HEK293 (cell line): ENCODE data around the gene ANTXR1.

Source experiments
- CTCF ChIP-seq: fragments of 450-650 bp; formaldehyde crosslinking; IDR thresholded peaks from 2 replicates; pipeline ENCODE4 v1.5.1; 2016; ENCODE audit warnings: missing biosample characterization, missing genetic modification characterization
- FEZF1 ChIP-seq: fragments of 450-650 bp; formaldehyde crosslinking; IDR thresholded peaks from 2 replicates; pipeline ENCODE4 v1.5.1; 2016; ENCODE audit warnings: missing biosample characterization, missing genetic modification characterization
- MZF1 ChIP-seq: fragments of 450-650 bp; formaldehyde crosslinking; IDR thresholded peaks from 2 replicates; pipeline ENCODE4 v1.5.1; 2017; ENCODE audit warnings: missing biosample characterization, missing genetic modification characterization, borderline replicate concordance
- REPIN1 ChIP-seq: fragments of 450-650 bp; formaldehyde crosslinking; IDR thresholded peaks from 2 replicates; pipeline ENCODE4 v1.5.1; 2017; ENCODE audit warnings: missing biosample characterization, missing genetic modification characterization, low read depth
- REST ChIP-seq: fragments of 450-650 bp; formaldehyde crosslinking; IDR thresholded peaks from 2 replicates; pipeline ENCODE4 v1.5.1; 2016; ENCODE audit warnings: missing biosample characterization, missing genetic modification characterization
- YY1 ChIP-seq: fragments of 450-650 bp; formaldehyde crosslinking; IDR thresholded peaks from 2 replicates; pipeline ENCODE4 v1.5.1; 2018; ENCODE audit warnings: missing biosample characterization, missing genetic modification characterization
- ZNF146 ChIP-seq: fragments of 450-650 bp; formaldehyde crosslinking; IDR thresholded peaks from 2 replicates; pipeline ENCODE4 v1.5.1; 2016; ENCODE audit warnings: missing biosample characterization, missing genetic modification characterization
- ZSCAN16 ChIP-seq: fragments of 450-650 bp; formaldehyde crosslinking; IDR thresholded peaks from 2 replicates; pipeline ENCODE4 v1.5.1; 2016; ENCODE audit warnings: missing biosample characterization, missing genetic modification characterization
- ZSCAN18 ChIP-seq: fragments of 450-650 bp; formaldehyde crosslinking; IDR thresholded peaks from 2 replicates; pipeline ENCODE4 v1.5.1; 2016; ENCODE audit warnings: missing biosample characterization, missing genetic modification characterization
- TF ChIP-seq, protein P1 (sequence below): fragments of 450-650 bp; formaldehyde crosslinking; optimal IDR thresholded peaks from 2 replicates; pipeline ENCODE3; 2016; ENCODE audit warnings: missing biosample characterization, mild to moderate bottlenecking, missing genetic modification characterization
- TF ChIP-seq, protein P2 (sequence below): fragments of 450-650 bp; formaldehyde crosslinking; IDR thresholded peaks from 2 replicates; pipeline ENCODE4 v1.5.1; 2016; ENCODE audit warnings: missing biosample characterization, missing genetic modification characterization

DNA sequence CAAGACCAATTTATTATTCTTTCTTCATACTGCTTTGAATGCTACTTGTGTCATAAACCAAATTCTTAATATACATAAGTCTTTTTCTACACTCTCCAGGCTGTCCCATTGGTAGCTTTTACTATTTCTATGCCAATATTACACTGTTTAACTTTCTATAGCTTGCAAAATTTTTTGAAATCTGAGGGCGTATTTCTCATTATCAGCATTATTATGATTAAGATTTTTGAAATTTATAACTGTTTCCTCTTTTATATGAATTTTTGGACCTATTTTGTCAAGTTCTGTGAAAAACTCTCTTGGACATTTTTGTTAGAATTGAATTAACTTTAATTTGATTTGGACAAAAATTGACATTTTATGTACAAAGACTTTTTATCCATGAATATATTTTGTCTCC is 275.4 kb downstream of the ANTXR1 start:
- TF ChIP-seq ZSCAN18 (tag by site-specific recombination), result no peak
- no peak for TF ChIP-seq YY1 (tag by site-specific recombination)
- TF ChIP-seq CTCF (tag by site-specific recombination), result no peak
- TF ChIP-seq MZF1 (tag by site-specific recombination), result no peak
- no peak for TF ChIP-seq ZNF146 (tag by site-specific recombination)
- TF ChIP-seq ZSCAN16, result no peak
- TF ChIP-seq, protein P1, sequence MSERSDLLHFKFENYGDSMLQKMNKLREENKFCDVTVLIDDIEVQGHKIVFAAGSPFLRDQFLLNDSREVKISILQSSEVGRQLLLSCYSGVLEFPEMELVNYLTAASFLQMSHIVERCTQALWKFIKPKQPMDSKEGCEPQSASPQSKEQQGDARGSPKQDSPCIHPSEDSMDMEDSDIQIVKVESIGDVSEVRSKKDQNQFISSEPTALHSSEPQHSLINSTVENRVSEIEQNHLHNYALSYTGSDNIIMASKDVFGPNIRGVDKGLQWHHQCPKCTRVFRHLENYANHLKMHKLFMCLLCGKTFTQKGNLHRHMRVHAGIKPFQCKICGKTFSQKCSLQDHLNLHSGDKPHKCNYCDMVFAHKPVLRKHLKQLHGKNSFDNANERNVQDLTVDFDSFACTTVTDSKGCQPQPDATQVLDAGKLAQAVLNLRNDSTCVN (tag by site-specific recombination), result no peak
- TF ChIP-seq, protein P2, sequence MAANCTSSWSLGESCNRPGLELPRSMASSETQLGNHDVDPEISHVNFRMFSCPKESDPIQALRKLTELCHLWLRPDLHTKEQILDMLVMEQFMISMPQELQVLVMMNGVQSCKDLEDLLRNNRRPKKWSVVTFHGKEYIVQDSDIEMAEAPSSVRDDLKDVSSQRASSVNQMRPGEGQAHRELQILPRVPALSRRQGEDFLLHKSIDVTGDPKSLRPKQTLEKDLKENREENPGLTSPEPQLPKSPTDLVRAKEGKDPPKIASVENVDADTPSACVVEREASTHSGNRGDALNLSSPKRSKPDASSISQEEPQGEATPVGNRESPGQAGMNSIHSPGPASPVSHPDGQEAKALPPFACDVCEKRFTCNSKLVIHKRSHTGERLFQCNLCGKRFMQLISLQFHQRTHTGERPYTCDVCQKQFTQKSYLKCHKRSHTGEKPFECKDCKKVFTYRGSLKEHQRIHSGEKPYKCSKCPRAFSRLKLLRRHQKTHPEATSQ, result no peak
- TF ChIP-seq FEZF1 (tag by site-specific recombination), result no peak
- TF ChIP-seq REPIN1, result no peak
- no peak for TF ChIP-seq REST (tag by site-specific recombination)
